Mesothelial cell of epicardium (in vitro differentiated cells): ENCODE data around the gene OBSCN. TPM values are rescaled to one million over a fixed set of nuclear protein-coding genes. Genes with fewer than 3 reads are reported as not detected.
A peak's percentile ranks its signal among the peaks of the same experiment; 100 is the strongest.

ENCODE experiments used
- DNase-seq, 2 experiments: peaks; one replicate each; pipeline ENCODE4 v3.0.0; 2021; ENCODE audit warnings: low spot score in 2 of 2; ENCODE audit not compliant: unreplicated experiment in 2 of 2
- H3K27ac Mint-ChIP-seq: 2 replicates; pipeline ENCODE4 v1.8.0; 2021; ENCODE audit warnings: mixed read lengths
- H3K27me3 Mint-ChIP-seq: 2 replicates; pipeline ENCODE4 v1.8.0; 2021; ENCODE audit warnings: low read depth, mixed read lengths
- H3K36me3 Mint-ChIP-seq: 2 replicates; pipeline ENCODE4 v1.8.0; 2021; ENCODE audit warnings: mixed read lengths
- H3K4me1 Mint-ChIP-seq: 2 replicates; pipeline ENCODE4 v1.8.0; 2021; ENCODE audit warnings: mixed read lengths
- H3K4me3 Mint-ChIP-seq: 2 replicates; pipeline ENCODE4 v1.8.0; 2021; ENCODE audit warnings: mild to moderate bottlenecking, moderate library complexity, mixed read lengths
- H3K9me3 Mint-ChIP-seq: 2 replicates; pipeline ENCODE4 v1.8.0; 2021; ENCODE audit warnings: mixed read lengths
- total RNA-seq: library from RNA; stranded (reverse); gene quantifications from 3 replicates; pipeline ENCODE4 v1.2.1, GENCODE V29; 2021
- TF ChIP-seq, protein P1 (sequence below): fragments of 200-600 bp; sonication (generic); IDR thresholded peaks from one replicate; pipeline ENCODE4 v1.5.0; 2021; ENCODE audit warnings: antibody characterized with exemption; ENCODE audit not compliant: unreplicated experiment

OBSCN gene
- total RNA-seq, 1 donor from 2014 or later: 113 TPM

DNA sequence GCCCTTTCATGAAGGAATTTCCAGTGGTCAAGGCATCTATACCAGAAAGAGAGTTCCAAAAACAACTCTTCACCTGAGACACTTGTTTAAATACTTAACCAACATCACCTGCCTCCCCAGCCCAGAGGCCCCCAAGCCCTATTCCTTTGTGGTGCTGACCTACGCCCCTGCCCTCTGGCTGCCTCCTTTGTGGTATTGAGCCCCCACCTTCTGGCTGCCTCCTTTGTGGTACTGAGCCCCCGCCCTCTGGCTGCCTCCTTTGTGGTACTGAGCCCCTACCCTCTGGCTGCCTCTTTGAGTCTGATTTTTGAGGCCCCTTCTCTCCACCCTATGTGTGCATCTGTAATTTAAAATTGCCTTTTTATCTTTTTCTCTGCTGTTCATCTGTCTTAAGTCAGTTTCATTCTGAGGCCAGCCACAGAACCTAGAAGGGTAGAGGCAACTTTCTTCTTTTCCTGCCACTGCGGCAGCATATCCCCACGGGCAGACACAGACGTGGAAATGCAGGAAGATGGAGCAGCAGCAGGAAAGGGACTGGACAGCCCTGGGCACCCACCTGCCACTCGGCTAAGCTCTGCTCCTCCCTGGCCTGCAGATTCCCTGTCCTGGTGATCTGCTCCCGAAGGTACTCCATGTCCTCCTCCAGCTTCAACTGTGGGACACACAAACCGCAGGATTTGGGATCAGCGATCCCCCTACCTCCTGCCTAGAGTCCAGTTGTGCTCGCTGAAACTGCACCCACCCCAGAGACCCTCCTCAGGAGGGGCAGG lies 205.6 kb downstream of the OBSCN start:
- Mint-ChIP-seq H3K27me3 (no peaks in the 10 kb centered on the region), H3K27ac (peak overlapping the region; percentile 79), H3K4me3 (no peak overlapping the region), H3K9me3 (no peaks in the 10 kb centered on the region), H3K4me1 (peaks cover 58% of the 10 kb centered on the region), H3K36me3 (peaks cover 2% of the 10 kb centered on the region)
- no peak for DNase-seq
- TF ChIP-seq, protein P1, sequence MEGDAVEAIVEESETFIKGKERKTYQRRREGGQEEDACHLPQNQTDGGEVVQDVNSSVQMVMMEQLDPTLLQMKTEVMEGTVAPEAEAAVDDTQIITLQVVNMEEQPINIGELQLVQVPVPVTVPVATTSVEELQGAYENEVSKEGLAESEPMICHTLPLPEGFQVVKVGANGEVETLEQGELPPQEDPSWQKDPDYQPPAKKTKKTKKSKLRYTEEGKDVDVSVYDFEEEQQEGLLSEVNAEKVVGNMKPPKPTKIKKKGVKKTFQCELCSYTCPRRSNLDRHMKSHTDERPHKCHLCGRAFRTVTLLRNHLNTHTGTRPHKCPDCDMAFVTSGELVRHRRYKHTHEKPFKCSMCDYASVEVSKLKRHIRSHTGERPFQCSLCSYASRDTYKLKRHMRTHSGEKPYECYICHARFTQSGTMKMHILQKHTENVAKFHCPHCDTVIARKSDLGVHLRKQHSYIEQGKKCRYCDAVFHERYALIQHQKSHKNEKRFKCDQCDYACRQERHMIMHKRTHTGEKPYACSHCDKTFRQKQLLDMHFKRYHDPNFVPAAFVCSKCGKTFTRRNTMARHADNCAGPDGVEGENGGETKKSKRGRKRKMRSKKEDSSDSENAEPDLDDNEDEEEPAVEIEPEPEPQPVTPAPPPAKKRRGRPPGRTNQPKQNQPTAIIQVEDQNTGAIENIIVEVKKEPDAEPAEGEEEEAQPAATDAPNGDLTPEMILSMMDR: no peak

DNA sequence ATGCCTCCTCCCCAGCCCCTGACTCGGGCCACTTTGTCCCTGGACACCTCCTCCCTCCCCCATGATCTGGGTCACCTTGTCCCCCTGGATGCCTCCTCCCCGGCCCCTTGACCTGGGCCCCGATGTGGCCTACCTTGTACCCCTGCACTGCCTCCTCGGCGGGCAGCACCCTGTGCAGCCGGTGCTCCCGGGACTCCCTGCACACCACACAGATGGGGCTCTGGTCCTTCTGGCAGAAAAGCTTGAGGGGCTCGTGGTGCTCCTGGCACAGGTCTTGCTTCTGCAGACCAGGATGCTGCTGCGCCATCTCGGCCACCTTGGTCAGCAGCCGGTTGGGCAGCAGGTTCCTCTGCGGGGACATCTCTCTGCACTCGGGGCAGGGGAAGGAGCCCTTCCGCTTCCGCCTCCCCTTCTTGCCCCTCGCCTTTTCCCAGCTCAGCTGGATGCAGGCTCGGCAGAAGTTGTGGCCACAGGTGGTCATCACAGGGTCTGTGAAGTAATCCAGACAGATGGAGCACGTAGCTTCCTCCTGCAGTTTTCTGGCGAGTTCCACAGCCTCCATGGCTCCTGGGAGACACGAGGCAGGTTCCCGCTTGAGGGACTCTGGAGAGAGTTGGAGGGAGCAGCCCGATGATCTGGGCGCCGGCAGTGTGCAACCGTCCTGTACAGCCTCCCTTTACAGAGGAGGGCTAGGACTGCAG lies 206.8 kb downstream of the OBSCN start:
- TF ChIP-seq, protein P1: no peak
- Mint-ChIP-seq H3K27ac (no peak overlapping the region), H3K4me3 (peak overlapping the region; percentile 64), H3K9me3 (no peaks in the 10 kb centered on the region), H3K36me3 (peaks cover 2% of the 10 kb centered on the region), H3K4me1 (peaks cover 53% of the 10 kb centered on the region), H3K27me3 (no peaks in the 10 kb centered on the region)
- DNase-seq: no peak

DNA sequence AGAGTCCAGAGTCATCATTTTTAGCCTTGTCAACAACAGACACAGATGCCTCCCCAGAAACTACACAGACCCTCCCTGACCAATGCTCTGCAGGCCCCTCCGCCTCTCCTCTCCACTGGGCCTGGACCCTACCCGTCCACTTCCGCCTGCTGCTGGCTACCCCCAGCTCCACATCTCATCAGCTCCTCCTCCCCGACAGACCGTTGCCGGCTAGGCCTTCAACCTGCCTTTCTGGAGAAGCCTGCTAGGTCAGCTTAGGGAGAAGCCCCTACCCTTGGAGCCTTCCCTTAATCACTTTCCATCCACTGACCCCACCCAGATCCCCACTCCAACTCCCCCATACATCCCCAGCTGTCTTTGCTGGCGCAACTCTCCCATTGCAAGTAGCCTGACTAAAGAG lies 207.4 kb downstream of the OBSCN start:
- Mint-ChIP-seq H3K36me3 (peaks cover 2% of the 10 kb centered on the region), H3K27ac (peak overlapping the region; percentile 49), H3K4me1 (peaks cover 53% of the 10 kb centered on the region), H3K9me3 (peaks cover 2% of the 10 kb centered on the region), H3K4me3 (peak overlapping the region; percentile 64), H3K27me3 (no peaks in the 10 kb centered on the region)
- TF ChIP-seq, protein P1: no peak
- no peak for DNase-seq

DNA sequence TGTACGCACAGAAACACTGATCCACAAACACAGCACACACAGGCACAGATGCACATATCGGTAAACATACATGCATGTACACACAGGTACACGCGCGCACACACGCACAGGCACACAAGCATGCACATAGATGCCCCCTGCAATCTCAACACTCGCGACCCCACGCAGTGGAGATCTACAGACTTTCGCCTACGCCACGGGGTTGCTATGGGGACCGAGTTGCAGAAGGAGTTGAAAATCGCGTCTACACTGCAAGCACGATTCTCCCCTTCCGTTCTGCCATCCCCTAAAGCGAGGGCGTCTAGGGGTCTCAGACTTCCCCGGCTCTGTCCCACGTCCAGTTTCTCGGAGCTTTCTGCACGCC lies 208.0 kb downstream of the OBSCN start:
- Mint-ChIP-seq H3K27me3 (no peaks in the 10 kb centered on the region), H3K27ac (peak overlapping the region; percentile 56), H3K36me3 (no peaks in the 10 kb centered on the region), H3K4me3 (peak overlapping the region; percentile 64), H3K4me1 (peaks cover 50% of the 10 kb centered on the region), H3K9me3 (peaks cover 5% of the 10 kb centered on the region)
- TF ChIP-seq, protein P1: no peak
- DNase-seq: no peak

DNA sequence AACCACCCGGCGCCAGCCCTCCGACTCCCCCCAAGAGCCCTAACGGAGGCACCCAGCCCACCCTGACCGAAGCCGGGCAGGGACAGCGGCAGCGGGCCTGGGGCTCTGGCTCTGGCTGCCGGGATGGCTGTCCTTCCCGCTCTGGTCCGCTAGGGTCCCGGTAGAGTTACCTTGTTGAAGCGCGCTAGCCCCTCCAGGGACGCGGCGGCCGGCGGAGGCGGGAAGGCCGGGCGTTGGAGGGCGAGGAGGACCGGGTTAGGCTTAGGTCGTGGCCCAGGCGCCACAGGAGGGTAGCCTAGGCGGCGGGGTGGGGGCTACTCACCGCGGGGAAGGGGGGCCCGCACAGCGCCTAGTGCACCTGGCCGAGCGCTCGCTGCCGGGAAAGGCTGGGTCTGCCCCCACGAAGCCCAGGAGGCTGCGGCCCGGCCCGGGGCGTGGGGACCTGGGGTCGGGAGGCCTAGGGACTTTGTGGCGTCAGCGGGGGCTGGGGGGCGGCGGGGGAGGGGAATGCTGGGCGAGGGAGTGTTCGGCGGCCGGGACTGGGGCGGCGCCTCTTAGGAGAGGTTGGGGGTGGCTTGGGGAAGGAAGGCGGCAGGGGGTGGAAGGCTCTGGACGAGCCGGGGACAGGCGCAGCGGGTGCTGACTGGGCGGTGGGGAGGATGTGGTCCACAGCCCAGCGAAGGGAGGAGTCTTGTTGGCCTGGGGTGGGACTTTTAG lies 208.5 kb downstream of the OBSCN start, which contains the start of gene TRIM17:
Gene TRIM17, minus strand, starts transcription at position 645 of the 717 bp plus-strand sequence. CDS start 1,789 bp downstream, outside the sequence.
- DNase-seq: peak; percentile 48 to 71
- peaks cover 5% of the 10 kb centered on the region for H3K9me3 Mint-ChIP-seq
- peak within 1 kb of the TSS; percentile 84 for H3K27ac Mint-ChIP-seq
- H3K4me1 Mint-ChIP-seq: peaks cover 50% of the 10 kb centered on the region
- TF ChIP-seq, protein P1: peak; percentile 76
- H3K36me3 Mint-ChIP-seq: no peaks in the 10 kb centered on the region
- no peaks in the 10 kb centered on the region for H3K27me3 Mint-ChIP-seq
- H3K4me3 Mint-ChIP-seq: peak within 1 kb of the TSS; percentile 74
